Measurements from ENCODE around the gene FGF7. TPM values are rescaled to one million over a fixed set of nuclear protein-coding genes. Genes with fewer than 3 reads are reported as not detected.
"Not testable (repeated sequence)": the region's sequence is repeated elsewhere in the genome, so short reads cannot be mapped to it uniquely, and the experiment has no call there.

Gene FGF7
- total and polyA plus RNA-seq, 7 donors: 1.4 to 7.0 (median 2.4) TPM

- ATAC-seq: no peak
- 69 to 86% (median 81%) methylated on average over 1 of the region's 1 CpG for WGBS, 3 donors
- intact Hi-C loops (cut with DNase I): no loop called here
- Histone ChIP-seq H3K4me3 (no peak overlapping the region), H3K36me3 (ENCODE audit: insufficient read depth in 1 of 2, low read depth in 1 of 2) (no peaks in the 10 kb centered on the region), H3K4me1 (no peaks in the 10 kb centered on the region), H3K27ac (no peak overlapping the region), H3K9me3 (peaks cover 6% of the 10 kb centered on the region), H3K27me3 (ENCODE audit: insufficient read depth in 3 of 3, low read length in 2 of 3) (no peaks in the 10 kb centered on the region)
- DNase-seq: no peak
- no peak for TF ChIP-seq CTCF (IDR thresholded peaks at IDR 0.05)
Observed at GRCh38 chr15:49501586-49501985, 78.5 kb downstream of the FGF7 start.

DNA sequence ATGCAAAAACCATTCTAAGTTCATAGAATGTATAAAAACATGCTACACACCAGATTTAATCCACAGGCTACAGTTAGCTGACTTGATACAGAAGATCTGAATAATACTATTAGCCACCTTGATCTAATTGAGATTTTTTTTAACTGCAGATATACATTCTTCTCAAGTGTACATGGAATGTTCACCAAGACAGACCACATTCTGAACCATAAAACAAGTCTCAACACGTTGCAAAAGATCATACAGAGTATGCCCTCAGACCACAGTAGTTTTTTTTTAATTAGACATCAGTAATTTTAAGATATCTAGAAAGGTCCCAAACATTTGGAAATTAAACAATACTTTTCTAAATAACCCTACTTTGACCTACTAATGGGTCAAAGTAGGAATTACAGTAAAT, 83.3 kb downstream of the FGF7 start:
- Histone ChIP-seq H3K4me1 (no peaks in the 10 kb centered on the region), H3K27me3 (ENCODE audit: insufficient read depth in 3 of 3, low read length in 2 of 3) (no peaks in the 10 kb centered on the region), H3K36me3 (ENCODE audit: insufficient read depth in 1 of 2, low read depth in 1 of 2) (no peaks in the 10 kb centered on the region), H3K27ac (no peak overlapping the region), H3K4me3 (no peak overlapping the region), H3K9me3 (peaks cover 6% of the 10 kb centered on the region)
- DNase-seq: no peak
- intact Hi-C loops (cut with DNase I): no loop called here
- no peak for TF ChIP-seq CTCF (IDR thresholded peaks at IDR 0.05)
- WGBS, 3 donors: 27 to 44% (median 34%) methylated on average over 1 of the region's 1 CpG
- no peak for ATAC-seq

DNA sequence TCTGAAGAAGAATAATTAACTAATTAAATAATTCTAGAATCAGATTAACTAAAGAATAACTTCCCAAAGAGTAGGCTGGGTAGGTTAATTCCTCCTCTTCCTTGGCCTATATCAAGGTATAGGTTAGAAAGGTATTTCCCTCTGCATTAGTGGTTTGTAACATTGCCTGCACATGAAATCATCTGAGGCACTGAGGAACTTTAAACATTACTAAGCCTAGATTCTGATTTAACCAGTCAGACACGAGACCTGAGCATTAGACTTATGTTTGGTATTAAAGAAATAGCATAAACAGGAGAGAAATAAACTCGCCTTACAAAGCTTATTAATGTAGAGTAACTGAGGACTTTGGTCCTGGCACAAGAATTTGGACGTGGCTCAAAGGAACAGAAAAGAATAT, 84.2 kb downstream of the FGF7 start:
- Histone ChIP-seq H3K9me3 (no peaks in the 10 kb centered on the region), H3K4me1 (no peaks in the 10 kb centered on the region), H3K36me3 (ENCODE audit: insufficient read depth in 1 of 2, low read depth in 1 of 2) (no peaks in the 10 kb centered on the region), H3K27ac (no peak overlapping the region), H3K4me3 (no peak overlapping the region), H3K27me3 (ENCODE audit: insufficient read depth in 3 of 3, low read length in 2 of 3) (no peaks in the 10 kb centered on the region)
- TF ChIP-seq CTCF (IDR thresholded peaks at IDR 0.05): no peak
- DNase-seq (no peak), ATAC-seq (no peak)
- WGBS, 3 donors: 74 to 75% (median 74%) methylated on average over 3 of the region's 3 CpGs
- intact Hi-C loops (cut with DNase I): no loop called here

DNA sequence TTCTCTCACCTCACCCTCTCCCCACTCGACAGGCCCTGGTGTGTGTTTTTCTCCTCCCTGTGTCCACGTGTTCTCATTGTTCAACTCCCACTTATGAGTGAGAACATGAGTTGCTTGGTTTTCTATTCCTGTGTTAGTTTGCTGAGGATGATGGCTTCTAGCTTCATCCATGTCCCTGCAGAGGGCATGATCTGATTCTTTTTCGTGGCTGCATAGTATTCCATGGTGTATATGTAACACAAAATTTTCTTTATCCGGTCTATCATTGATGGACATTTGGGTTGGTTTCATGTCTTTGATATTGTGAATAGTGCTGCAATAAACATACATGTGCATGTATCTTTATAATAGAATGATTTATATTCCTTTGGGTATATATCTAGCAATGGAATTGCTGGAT, 89.7 kb downstream of the FGF7 start:
- intact Hi-C loops (cut with DNase I); H3K36me3 ChIP-seq (ENCODE audit: insufficient read depth in 1 of 2, low read depth in 1 of 2): not testable (repeated sequence)

DNA sequence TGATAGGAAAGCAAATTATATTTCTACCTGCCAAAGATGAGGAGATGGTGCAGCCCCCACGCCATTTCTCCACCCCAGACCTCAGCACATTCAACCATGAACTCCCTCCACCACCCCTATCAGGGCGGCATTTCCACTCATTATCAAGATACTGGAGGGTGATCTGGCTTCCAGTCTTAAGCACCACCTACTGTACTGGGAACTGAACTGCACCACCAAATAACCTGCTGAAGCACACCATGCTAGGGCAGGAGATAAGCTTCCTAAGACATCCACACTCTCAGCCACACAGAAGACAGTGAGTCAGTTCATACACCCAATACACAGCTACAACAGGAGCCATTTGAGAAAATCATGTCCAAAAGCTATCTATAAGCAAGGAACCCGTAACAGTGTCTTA, 98.8 kb downstream of the FGF7 start:
- no peaks in the 10 kb centered on the region for H3K9me3 ChIP-seq
- H3K27me3 ChIP-seq (ENCODE audit: insufficient read depth in 3 of 3, low read length in 2 of 3): no peaks in the 10 kb centered on the region
- no peaks in the 10 kb centered on the region for H3K36me3 ChIP-seq (ENCODE audit: insufficient read depth in 1 of 2, low read depth in 1 of 2)
- intact Hi-C loops (cut with DNase I): no loop called here
- no peak overlapping the region for H3K4me3 ChIP-seq
- no peak overlapping the region for H3K27ac ChIP-seq
- DNase-seq (no peak), ATAC-seq (no peak)
- 76 to 82% (median 80%) methylated on average over 3 of the region's 3 CpGs for WGBS, 3 donors
- no peaks in the 10 kb centered on the region for H3K4me1 ChIP-seq
- TF ChIP-seq CTCF (IDR thresholded peaks at IDR 0.05): no peak

More for the DNA sequence above, 89.7 kb downstream of the FGF7 start:
- DNase-seq; ATAC-seq; H3K9me3 ChIP-seq; H3K4me3 ChIP-seq; H3K4me1 ChIP-seq; H3K27me3 ChIP-seq (ENCODE audit: insufficient read depth in 3 of 3, low read length in 2 of 3); H3K27ac ChIP-seq: not testable (repeated sequence)
- WGBS, 3 donors: 87 to 88% (median 87%) methylated on average over 4 of the region's 4 CpGs

Data from psoas muscle (tissue), 8 donors.